GM12874 (cell line): ENCODE results near the gene KLF12.

Experiments used
- CTCF ChIP-seq: IDR thresholded peaks from 2 replicates; pipeline ENCODE4 v1.5.1; 2011; ENCODE audit warnings: low read depth, mild to moderate bottlenecking, control low read depth, low read length, moderate library complexity; ENCODE audit not compliant: insufficient read depth

The KLF12 gene

GRCh38 chr13:74129500-74130191 lies 4.6 kb downstream of the KLF12 start:
- TF ChIP-seq CTCF, result no peak

DNA sequence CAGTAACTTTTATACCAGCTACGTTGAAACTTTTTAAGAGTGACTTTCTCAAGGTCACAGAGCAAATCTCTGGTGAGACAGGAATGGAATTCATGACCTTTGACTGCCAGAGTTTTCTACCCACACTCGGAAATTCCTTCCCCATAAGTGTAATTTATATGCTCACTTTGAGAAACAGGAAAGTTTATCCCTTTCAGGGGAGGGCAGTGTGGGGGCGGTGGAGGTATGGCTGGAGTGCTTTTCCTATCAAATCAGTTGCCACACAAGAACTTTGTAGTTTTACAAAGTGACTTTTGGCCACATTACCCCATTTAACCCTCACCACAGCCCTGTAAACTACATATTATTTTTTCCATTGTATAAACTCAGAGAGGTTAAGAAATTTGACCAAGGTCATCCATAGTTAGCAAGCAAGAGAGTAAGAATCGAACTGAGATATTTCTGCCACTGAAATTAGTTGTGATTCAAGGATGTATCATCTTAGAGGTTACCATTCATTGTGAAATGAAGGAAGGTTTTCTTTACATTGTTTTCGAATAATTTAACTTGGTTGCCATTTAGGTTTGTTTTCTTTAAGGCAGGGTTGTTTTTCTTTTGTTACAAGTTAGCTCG lies 5.9 kb downstream of the KLF12 start:
- TF ChIP-seq CTCF, result no peak

DNA sequence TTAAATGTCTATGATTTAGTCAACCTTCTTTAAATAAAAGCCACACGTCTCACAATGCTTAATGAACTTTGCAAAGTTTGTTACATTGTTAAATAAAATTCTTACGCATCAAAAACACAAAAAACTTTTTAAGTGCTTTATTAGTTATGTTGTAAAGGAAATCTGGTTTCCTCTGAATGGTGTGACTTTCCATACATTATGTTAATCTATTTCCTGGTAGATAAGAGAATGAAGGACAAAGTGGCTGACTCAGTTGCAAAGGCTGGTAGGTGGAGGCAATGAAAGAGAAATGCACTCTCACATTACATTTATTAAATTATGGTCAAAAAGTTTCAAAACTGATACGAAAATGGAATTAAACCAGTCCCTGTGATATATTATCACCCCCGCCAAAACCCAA lies 15.9 kb downstream of the KLF12 start:
- no peak for TF ChIP-seq CTCF

GRCh38 chr13:74117207-74117705 lies 16.9 kb downstream of the KLF12 start:
- TF ChIP-seq CTCF, result no peak

GRCh38 chr13:74115133-74115532 lies 19.1 kb downstream of the KLF12 start:
- no peak for TF ChIP-seq CTCF

DNA sequence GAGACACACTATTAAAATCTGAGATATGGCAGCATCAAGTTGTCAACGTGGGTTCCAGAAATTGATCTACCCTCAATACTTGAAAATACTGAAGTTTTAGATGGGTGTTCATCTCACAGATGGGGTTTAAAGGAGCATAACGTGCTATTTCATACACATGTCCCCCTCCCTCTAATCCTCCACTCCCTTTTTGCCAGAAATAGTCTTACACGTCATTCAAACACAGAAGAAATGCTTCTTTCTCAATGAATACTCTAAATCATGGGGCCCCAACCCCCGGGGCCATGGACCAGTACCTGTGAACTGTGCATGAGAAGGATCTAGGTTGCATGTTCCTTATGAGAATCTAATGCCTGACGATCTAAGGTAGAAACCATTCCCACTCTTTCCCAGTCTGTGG lies 19.6 kb downstream of the KLF12 start:
- TF ChIP-seq CTCF, result no peak

GRCh38 chr13:74114202-74114601 lies 20.0 kb downstream of the KLF12 start:
- TF ChIP-seq CTCF, result no peak
